Hepatic stellate cell (primary cell): ENCODE measurements around the gene SNPH.
"Not testable (repeated sequence)": the region's sequence is repeated elsewhere in the genome, so short reads cannot be mapped to it uniquely, and the experiment has no call there.

Source experiments
- DNase-seq: peaks from one replicate; pipeline ENCODE4 v3.0.0; 2011; ENCODE audit warnings: low spot score

Gene SNPH, protein sequence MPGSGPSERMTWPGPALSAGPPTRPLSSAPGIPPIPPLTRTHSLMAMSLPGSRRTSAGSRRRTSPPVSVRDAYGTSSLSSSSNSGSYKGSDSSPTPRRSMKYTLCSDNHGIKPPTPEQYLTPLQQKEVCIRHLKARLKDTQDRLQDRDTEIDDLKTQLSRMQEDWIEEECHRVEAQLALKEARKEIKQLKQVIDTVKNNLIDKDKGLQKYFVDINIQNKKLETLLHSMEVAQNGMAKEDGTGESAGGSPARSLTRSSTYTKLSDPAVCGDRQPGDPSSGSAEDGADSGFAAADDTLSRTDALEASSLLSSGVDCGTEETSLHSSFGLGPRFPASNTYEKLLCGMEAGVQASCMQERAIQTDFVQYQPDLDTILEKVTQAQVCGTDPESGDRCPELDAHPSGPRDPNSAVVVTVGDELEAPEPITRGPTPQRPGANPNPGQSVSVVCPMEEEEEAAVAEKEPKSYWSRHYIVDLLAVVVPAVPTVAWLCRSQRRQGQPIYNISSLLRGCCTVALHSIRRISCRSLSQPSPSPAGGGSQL

GRCh38 chr20:1266167-1266973 lies at the start of gene SNPH:
SNPH (plus strand) TSS chr20:1266294; CDS start chr20:1296240, 29,946 bp downstream.
- DNase-seq, result peak; percentile 74

DNA sequence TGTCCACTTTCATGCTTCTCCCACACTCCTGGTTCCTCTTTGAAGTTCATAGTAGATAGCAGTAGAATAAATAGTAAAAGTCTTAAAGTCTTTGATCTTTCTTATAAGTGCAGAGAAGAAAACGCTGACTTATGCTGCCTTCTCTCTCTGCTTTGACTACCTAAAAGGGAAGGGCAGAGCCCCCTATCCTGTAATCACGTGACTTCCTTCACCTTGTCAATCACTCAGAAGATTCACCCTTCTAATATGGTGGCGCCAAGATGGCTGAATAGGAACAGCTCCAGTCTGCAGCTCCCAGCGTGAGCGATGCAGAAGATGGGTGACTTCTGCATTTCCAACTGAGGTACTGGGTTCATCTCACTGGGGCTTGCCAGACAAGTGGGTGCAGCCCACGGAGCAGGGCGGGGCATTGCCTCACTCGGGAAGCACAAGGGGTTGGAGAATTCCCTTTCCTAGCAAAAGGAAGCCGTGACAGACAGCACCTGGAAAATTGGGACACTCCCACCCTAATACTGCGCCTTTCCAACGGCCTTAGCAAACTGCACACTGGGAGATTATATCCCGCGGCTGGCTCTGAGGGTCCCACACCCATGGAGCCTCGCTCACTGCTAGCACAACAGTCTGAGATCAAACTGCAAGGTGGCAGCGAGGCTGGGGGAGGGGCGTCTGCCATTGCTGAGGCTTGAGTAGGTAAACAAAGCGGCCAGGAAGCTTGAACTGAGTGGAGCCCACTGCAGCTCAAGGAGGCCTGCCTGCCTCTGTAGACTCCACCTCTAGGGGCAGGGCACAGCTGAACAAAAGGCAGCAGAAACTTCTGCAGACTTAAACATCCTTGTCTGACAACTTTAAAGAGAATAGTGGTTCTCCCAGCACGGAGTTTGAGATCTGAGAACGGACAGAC lies 49.3 kb upstream of the SNPH start:
- not testable (repeated sequence) for DNase-seq

GRCh38 chr20:1222750-1223149 lies 43.3 kb upstream of the SNPH start:
- DNase-seq, result not testable (repeated sequence)

GRCh38 chr20:1224205-1224890 lies 41.7 kb upstream of the SNPH start:
- DNase-seq, result no peak

- no peak for DNase-seq
These were observed 40.8 kb upstream of the SNPH start for GRCh38 chr20:1225263-1225782.

- peak; percentile 85 for DNase-seq
These were observed 40.1 kb upstream of the SNPH start, which contains the start of gene RAD21L1 for GRCh38 chr20:1225783-1226654. RAD21L1 (plus strand) TSS chr20:1226044; CDS start chr20:1228454, 2,410 bp downstream.

DNA sequence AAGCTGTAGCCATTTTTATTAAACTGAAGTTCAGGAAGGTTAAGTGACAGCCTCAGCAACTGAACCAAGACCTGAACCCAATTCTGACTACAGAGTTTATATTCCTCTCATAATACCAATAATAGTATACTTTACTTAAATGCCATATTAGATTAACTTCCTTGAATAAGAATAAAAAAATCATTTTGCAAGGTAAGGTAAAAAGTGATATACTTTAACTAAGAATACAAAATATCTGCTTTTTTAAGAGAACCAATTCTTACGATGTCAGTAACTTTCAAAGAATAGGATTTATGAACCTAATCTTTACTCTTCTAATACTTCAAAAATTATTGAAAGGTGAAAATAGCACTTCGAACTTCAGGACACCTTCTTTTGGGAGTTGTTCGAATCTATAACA lies 36.6 kb upstream of the SNPH start:
- DNase-seq, result no peak

DNA sequence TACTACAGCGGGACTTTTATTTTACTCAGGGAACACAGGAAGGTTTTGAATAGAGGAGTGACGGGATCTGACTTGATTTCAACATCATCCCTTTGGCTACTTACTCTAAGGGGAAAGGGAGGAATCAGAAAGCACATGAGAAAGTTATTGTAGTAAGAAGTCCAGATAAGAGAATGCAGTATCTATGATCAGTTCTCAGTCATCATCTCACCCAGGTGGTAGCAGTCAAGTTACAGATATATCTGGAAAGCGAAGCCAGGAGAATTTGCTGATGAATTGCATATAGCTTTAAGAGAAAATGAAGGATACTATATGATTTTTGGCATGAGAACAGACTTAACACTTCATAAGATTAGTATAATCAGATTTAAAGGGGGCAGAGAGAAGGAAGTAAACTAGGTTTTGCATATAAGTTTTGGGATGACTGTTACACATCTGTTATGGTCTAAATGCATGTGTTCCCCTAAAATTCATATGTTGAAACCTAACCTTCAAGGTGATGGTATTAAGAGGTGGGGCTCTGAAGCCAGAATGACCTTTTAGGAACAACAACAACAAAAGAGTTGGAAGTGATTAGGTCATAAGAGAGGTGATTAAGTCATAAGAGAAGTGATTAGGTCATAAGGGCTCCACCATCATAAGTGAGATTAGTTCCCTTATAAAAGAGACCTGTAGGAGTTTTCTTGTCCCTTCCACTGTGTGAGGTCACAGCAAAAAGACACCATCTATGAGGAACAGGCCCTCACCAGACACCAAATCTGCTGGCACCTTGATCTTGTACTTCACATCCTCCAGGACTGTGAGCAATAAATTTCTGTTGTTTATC lies 33.6 kb upstream of the SNPH start:
- no peak for DNase-seq

- DNase-seq, result no peak
These were observed 25.5 kb upstream of the SNPH start for GRCh38 chr20:1240549-1240948.

- DNase-seq, result no peak
These were observed 24.6 kb upstream of the SNPH start for GRCh38 chr20:1241456-1241855.

DNA sequence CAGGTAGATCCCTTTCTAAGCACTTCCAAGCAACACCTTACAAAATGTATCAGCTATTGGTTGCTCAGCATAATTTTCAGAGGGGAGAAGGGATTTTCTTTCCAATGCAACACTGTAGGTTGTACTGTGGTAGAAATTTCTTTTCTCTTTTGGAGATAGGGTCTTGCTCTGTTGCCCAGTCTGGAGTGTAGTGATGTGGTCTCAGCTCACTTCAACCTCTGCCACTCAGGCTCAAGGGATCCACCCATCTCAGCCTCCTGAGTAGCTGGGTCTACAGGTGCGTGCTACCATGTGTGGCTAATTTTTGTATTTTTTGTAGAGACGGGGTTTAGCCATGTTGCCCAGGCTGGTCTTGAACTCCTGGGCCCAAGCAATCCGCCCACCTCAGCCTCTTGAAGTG lies 24.0 kb upstream of the SNPH start:
- DNase-seq, result no peak

DNA sequence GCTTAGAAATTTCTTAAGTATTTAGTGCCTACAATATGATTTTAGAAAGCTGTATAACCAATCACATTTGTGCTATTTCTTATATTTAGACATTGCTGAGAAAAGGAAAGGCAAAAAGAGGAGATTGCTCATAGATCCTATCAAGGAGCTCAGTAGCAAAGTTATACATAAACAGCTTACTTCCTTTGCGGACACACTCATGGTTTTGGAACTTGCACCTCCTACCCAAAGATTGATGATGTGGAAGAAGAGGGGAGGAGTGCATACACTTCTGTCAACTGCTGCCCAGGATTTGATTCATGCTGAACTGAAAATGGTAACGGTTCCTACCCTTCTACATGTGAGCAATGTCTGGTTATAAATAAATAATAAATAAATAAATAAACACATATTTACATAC lies 23.6 kb upstream of the SNPH start:
- peak; percentile 68 for DNase-seq

- DNase-seq, result no peak
These were observed 20.5 kb upstream of the SNPH start for GRCh38 chr20:1245578-1245977.

DNA sequence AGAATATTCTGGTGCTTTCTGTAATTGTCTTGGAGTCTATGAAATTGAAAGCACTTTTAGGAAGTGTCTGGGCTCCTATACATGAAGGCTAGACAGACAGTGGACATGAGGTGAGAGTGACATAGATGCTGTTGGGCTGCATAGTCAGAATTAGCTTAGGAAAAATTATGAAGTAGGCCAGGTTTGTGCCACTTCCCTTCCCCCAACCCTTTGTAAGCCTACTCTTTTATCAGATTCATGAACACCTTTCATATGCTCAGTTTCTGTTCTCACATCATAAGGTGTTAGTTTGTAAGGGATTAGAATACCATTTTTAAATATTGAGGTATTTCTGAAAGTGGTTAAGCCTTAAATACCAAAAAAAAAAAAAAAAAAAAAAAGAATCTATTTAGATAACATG lies 18.4 kb upstream of the SNPH start:
- no peak for DNase-seq

DNA sequence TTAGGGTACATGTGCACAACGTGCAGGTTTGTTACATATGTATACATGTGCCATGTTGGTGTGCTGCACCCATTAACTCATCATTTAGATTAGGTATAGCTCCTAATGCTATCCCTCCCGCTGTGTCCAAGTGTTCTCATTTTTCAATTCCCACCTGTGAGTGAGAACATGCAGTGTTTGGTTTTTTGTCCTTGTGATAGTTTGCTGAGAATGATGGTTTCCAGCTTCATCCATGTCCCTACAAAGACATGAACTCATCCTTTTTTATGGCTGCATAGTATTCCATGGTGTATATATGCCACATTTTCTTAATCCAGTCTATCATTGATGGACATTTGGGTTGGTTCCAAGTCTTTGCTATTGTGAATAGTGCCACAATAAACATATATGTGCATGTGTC lies 15.8 kb upstream of the SNPH start:
- DNase-seq, result not testable (repeated sequence)

GRCh38 chr20:1252416-1252815 lies 13.7 kb upstream of the SNPH start:
- no peak for DNase-seq

DNA sequence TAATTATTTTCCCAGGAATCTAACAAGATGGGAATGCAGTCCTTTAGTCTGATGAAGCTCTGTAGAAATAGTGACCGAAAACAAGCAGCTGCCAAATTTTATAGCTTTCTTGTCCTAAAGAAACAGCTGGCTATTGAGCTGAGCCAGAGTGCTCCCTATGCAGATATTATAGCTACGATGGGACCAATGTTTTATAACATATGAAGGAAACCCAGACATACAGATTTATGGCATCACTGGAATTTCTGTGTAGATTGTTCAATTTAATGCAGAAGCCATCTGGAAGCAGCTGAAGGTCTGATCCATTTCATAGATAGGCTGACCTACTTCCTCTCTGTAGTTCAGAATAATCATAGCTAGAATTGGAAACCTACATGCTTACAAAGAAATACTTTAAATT lies 11.8 kb upstream of the SNPH start:
- no peak for DNase-seq

DNA sequence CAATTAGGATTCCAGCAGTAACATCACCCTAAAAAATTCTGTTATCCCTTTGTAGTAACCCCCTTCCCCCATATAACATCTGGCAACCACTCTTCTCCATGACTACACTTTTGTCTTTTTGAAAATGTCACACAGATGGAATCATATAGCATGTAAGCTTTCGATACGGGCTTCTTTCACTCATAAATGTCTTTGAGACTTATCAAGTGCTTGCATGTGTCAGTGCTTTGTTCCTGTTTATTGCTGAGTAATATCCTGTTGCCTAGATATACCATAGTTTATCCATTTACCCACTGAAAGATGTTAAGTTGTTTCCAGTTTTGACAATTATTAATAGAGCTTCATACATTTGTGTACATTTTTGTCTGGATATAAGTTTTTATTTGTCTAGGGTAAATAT lies 10.4 kb upstream of the SNPH start:
- no peak for DNase-seq

DNA sequence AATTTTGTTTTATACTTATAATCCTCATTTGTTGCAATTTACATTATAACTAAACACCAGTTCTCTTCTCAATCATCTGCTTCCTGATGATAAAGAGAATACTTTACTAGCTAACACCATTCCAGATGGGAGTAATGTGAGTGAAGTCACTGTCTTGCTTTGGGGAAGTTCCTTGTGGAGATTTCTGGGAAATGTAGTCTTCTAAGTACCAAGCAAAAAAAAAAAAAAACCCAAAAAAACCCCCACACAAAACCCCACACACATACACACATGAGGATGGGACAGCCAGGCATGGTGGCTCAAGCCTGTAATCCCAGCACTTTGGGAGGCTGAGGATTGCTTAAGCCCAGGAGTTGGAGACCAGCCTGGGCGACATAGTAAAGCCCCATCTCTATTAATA lies 2.2 kb upstream of the SNPH start:
- DNase-seq, result no peak
